Peyer's patch (tissue), 4 donors: ENCODE measurements around the gene CMTM6.

Experiments
- POLR2A ChIP-seq, 2 donors: fragments of 450-650 bp; IDR thresholded peaks; one replicate each; pipeline ENCODE4 v1.5.1; 2017; ENCODE audit warnings: antibody characterized with exemption in 2 of 2, mild to moderate bottlenecking in 2 of 2, moderate library complexity in 2 of 2
- TF ChIP-seq, protein P1 (sequence below), 6 experiments: fragments of 450-650 bp in 4 of 6; fragments of 200-600 bp in 2 of 6; sonication (generic) in 1 of 6; IDR thresholded peaks; one replicate each; pipeline ENCODE4 v1.5.1; 2017 to 2019; ENCODE audit warnings: antibody characterized with exemption in 6 of 6, mild to moderate bottlenecking in 3 of 6, moderate library complexity in 1 of 6

DNA sequence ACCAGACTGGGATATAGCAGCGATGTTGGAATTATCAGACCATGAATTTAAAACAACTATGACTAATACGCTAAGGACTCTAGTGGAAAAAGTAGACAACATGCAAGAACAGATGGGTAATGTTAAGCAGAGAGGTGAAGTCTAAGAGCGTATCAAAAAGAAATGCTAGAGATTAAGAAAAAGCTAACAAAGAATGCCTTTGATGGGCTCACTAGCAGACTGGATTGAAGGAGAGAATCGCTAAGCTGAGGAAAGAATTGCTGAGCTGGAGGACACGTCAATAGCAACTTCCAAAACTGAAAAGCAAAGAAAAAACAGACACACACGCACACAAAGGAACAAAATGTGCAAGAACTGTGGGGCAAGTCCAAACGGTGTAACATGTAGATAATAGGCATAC is 20.0 kb upstream of the CMTM6 start:
- no peak for TF ChIP-seq POLR2A (IDR thresholded peaks at IDR 0.05)
- TF ChIP-seq, protein P1, sequence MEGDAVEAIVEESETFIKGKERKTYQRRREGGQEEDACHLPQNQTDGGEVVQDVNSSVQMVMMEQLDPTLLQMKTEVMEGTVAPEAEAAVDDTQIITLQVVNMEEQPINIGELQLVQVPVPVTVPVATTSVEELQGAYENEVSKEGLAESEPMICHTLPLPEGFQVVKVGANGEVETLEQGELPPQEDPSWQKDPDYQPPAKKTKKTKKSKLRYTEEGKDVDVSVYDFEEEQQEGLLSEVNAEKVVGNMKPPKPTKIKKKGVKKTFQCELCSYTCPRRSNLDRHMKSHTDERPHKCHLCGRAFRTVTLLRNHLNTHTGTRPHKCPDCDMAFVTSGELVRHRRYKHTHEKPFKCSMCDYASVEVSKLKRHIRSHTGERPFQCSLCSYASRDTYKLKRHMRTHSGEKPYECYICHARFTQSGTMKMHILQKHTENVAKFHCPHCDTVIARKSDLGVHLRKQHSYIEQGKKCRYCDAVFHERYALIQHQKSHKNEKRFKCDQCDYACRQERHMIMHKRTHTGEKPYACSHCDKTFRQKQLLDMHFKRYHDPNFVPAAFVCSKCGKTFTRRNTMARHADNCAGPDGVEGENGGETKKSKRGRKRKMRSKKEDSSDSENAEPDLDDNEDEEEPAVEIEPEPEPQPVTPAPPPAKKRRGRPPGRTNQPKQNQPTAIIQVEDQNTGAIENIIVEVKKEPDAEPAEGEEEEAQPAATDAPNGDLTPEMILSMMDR (IDR thresholded peaks at IDR 0.05): no peak
